B cell (primary cell): ENCODE data around the gene HERC5.

Source experiments
- CTCF ChIP-seq: fragments of 200-600 bp; IDR thresholded peaks from one replicate; pipeline ENCODE4 v1.8.0; 2022; ENCODE audit warnings: antibody characterized with exemption, mild to moderate bottlenecking
- EZH2 ChIP-seq: IDR thresholded peaks from 2 replicates; pipeline ENCODE4 v1.6.1; 2012; ENCODE audit warnings: borderline replicate concordance, low read depth, mild to moderate bottlenecking, moderate library complexity, low read length; ENCODE audit not compliant: insufficient read depth, poor library complexity, severe bottlenecking

- TF ChIP-seq CTCF, result no peak
- TF ChIP-seq EZH2, result no peak
Observed at GRCh38 chr4:88429401-88429800, 27.5 kb upstream of the HERC5 start.
